Measurements from ENCODE around the gene THUMPD3.

The THUMPD3 gene

GRCh38 chr3:9397906-9398699 lies 35.2 kb downstream of the THUMPD3 start:
- peak; percentile 77 for DNase-seq

GRCh38 chr3:9398700-9399336 lies 36.0 kb downstream of the THUMPD3 start:
- DNase-seq, result peak; percentile 69

- DNase-seq, result no peak
Observed at GRCh38 chr3:9399337-9399703, 36.5 kb downstream of the THUMPD3 start.

GRCh38 chr3:9399746-9400145 lies 36.9 kb downstream of the THUMPD3 start:
- DNase-seq, result peak; percentile 74

DNA sequence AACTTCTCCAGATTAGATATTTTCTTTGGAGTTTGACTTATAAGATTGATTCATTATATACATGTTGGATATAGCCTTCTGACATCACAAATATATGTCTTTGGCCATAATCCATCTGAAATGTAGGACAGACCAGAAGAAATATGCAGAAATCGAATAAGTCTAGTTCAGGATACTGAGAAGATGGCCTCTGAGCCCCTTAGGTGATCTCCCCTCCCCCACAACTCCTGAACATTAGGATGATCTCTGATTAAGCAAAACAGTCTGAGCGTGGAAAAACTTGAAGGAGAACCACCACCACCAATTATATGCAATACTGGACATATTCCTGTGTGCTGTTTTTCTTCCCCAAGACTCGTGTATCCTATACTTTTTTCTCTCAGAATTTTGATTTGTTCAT lies 37.8 kb downstream of the THUMPD3 start:
- DNase-seq, result peak; percentile 40

GRCh38 chr3:9401986-9402385 lies 39.1 kb downstream of the THUMPD3 start:
- no peak for DNase-seq

DNA sequence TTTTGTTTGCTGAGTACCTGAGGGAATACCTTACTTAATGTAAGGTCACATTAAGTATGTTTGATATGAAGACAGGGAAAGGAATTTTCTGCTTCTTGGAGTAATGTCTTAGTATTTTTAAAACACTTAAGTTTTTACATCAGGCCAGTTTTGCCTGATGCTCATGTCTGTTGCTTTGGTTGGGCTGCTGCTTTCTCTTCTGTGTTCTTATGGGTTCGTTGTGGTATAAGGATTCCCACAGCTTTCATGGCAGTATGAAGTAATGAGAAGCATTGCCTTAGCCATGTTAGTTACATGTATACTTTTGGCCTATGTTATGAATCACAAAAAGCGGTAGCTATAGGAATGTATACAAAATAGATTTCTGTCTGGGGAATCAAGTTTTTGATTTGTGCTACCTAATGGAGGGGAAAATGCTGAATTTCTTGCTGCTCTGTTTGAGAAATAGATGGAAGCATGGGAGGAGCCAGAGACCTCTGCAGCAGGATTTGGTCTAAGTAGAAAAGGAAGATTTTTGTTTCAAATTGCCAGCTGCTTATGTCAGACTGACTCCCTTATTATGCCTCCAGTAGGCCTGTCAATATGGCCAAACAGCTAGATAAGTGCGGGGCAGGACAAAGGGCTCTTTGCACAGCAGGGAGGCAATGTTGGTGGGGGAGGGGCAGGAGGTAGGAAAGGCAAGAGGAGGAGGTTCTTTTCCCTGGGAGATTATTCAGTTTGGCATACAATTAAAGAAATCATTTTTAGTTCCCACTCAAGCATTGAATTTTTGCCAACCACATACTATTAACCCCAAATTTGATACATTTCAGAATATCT lies 39.8 kb downstream of the THUMPD3 start:
- peak; percentile 58 for DNase-seq

- DNase-seq, result no peak
Observed at GRCh38 chr3:9403463-9403862, 40.6 kb downstream of the THUMPD3 start.

- peak; percentile 62 for DNase-seq
Observed at GRCh38 chr3:9404680-9405079, 41.8 kb downstream of the THUMPD3 start.

- DNase-seq, result no peak
Observed at GRCh38 chr3:9405756-9406155, 42.9 kb downstream of the THUMPD3 start.

DNA sequence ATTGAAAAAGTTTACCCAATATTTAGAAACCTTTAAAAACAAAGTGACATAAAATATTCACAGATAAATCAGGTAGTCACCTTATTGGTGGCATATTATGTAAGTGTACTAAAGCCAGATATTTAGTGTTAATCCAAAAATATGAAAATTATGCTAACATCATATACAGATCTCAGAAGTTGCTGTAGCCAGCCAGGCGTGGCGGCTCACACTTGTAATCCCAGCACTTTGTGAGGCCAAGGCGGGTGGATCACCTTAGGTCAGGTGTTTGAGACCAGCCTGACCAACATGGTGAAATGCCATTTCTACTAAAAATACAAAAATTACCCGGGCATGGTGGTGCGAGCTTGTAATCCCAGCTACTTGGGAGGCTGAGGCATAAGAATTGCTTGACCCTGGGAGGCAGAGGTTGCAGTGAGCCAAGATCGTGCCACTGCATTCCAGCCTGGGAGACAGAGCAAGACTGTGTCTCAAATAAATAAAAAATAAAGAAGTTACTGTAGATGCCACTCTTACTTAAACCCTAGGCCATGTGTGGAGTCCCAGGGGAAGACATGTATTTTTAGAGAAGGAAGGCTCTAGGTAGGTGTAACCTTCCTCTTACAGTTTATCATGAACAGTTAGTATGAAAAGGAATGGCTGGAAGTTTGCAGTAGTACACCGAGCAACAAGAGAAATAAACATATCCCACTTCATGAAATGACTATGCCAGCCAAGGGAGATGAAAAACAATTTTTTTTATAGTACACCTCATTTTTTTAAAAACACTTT lies 44.2 kb downstream of the THUMPD3 start:
- no peak for DNase-seq

GRCh38 chr3:9408061-9408460 lies 45.2 kb downstream of the THUMPD3 start:
- DNase-seq, result no peak

DNA sequence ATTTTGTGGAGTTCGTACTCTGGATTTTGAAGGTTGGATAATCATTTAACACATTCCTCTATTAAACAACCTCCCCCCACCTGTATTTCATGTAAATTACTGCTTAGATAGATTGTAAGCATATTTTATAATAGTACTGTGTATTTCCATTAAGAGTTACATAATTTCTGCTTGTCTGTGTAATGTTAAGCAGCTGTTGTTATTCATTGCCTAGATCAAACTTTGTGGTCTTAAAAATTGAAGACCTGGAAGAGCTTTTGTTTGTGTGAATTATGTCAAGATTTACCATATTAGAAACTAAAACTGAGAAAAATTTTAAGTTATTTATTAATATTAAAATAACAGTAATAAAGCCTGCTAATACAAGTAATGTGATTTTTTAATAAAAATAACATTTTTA lies 45.7 kb downstream of the THUMPD3 start:
- DNase-seq, result no peak

- DNase-seq, result peak; percentile 43
Observed at GRCh38 chr3:9409981-9410854, 47.4 kb downstream of the THUMPD3 start.

DNA sequence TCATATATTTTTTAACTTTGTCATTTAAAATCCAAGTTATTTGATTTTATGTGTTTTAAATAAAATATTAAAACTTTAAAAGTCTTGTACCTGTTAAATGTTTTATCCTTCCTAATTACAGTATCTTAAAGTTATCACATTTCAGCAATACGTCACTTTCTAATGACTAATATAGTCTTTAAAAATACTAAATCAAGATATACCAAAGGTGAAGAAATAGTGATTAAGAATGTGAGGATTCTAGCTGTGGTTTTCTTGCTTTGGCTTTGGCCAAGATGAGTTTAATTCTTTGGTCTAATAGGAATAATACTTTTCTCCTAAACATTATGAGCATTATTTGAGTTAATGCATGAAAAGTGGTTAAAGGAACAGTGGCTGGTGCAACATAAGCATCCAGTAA lies 48.4 kb downstream of the THUMPD3 start:
- no peak for DNase-seq

GRCh38 chr3:9412293-9412692 lies 49.4 kb downstream of the THUMPD3 start:
- no peak for DNase-seq

DNA sequence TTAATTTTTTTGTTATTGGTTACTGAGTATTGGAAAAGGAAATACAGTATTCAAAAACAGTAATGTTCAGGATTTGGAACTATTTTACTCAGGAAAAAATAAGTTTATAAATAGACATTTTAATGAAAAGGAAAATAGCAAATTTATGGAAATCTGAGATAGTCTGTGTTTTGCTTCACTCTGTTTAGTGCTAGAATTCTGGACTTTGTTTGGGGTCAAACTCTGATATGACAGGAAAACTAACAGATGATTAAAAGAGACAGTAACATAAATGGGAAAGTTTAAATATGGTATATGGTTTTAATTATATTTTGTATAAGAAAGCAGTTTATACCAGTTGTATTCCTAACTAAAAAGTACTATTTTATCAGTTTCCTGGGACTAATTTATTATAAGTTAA lies 52.0 kb downstream of the THUMPD3 start:
- no peak for DNase-seq

DNA sequence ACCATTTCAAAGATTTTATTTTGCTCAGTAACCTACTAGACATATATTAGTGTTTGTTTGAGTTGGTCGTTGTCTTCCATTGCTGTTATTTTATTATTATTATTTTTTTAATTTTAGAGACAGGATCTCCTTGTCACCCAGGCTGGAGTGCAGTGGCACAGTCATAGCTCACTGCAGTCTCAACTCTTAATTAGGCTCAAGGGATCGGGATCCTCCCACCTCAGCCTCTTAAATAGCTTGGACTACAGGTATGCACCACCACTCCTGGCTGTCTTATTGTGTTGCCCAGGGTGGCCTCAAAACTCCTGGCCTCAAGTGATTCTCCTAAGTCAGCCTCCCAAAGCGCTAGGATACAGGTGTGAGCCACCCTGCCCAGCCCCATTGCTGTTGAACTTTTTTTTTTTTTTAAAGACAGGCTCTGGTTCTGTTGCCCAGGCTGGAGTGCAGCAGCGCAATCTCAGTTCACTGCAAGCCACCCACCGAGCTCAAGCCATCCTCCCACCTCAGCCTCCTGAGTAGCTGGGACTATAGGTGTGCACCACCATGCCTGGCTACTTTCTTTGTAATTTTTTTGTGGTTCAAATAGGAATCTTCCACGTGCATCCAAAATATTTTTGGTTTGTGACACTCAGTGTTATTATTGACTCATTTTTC lies 52.8 kb downstream of the THUMPD3 start:
- no peak for DNase-seq

- peak; percentile 26 for DNase-seq
Observed at GRCh38 chr3:9416139-9416780, 53.4 kb downstream of the THUMPD3 start.

GRCh38 chr3:9420850-9421549 lies 58.1 kb downstream of the THUMPD3 start:
- DNase-seq, result no peak
